ENCODE data around the gene GAL3ST2. TPM values are rescaled to one million over a fixed set of nuclear protein-coding genes. Genes with fewer than 3 reads are reported as not detected.
"Not testable (repeated sequence)": the region's sequence is repeated elsewhere in the genome, so short reads cannot be mapped to it uniquely, and the experiment has no call there.

GAL3ST2 gene
- total RNA-seq, 2 donors from 2014 or later = not detected

DNA sequence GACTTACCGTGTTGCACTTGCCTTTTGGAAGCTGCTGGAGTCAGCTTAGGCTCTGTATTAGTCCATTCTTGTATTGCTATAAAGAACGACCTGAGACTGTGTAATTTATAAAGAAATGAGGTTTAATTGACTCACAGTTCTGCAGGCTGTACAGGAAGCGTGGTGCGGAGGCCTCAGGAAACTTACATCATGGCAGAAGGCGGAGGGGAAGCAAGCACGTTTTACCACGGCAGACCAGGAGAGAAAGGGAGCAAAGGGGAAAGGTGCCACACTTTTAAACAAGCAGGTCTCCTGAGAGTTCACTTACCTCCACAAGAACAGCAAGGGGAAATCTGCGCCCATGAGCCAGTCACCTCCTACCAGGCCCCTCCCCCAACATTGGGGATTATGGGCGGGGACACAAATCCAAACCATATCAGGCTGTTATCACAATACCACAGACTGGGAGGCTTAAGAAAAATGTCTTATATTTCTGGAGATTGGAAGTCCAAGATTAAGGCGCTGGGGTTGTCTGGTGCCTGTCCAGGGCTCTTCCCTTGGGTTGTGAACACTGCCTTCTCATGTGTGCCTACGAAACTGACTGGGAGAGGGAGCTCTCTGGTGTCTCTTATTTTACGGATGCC is 45.8 kb upstream of the GAL3ST2 start:
- WGBS, 2 donors = 79 to 88% methylated on average over 12 of the region's 12 CpGs
- Histone ChIP-seq H3K36me3 (replicated peaks in 1 of 2; ENCODE audit: insufficient read depth in 1 of 2, low read depth in 2 of 2) (no peaks in the 10 kb centered on the region), H3K9me3 (no peaks in the 10 kb centered on the region), H3K4me3 (no peak overlapping the region), H3K27me3 (no peaks in the 10 kb centered on the region), H3K27ac (no peak overlapping the region), H3K4me1 (peaks cover 11% of the 10 kb centered on the region)
- intact Hi-C loops (cut with DNase I) = no loop called here
- no peak for ATAC-seq
- no peak for DNase-seq
- no peak for TF ChIP-seq POLR2A (IDR thresholded peaks at IDR 0.05)

DNA sequence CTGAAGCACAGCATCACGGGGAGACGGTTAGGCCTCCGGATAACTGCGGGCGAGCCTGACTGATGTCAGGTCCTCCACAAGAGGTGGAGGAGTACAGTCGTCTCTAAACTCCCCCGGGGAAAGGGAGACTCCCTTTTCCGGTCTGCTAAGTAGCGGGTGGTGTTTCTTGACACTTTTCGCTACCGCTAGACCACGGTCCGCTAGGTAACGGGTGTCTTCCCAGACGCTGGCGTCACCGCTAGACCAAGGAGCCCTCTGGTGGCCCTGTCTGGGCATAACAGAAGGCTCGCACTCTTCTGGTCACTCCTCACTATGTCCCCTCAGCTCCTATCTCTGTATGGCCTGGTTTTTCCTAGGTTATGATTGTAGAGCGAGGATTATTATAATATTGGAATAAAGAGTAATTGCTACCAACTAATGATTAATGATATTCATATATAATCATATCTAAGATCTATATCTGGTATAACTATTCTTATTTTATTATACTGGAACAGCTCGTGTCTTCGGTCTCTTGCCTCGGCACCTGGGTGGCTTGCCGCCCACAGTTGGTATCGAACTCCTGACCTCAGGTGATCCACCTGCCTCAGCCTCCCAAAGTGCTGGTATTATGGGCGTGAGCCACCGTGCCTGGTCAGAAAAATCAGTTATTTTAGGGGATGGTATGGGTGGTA is 44.0 kb upstream of the GAL3ST2 start:
- H3K9me3 ChIP-seq; H3K4me3 ChIP-seq; H3K27me3 ChIP-seq; H3K36me3 ChIP-seq (replicated peaks in 1 of 2; ENCODE audit: insufficient read depth in 1 of 2, low read depth in 2 of 2); intact Hi-C loops (cut with DNase I); ATAC-seq; H3K27ac ChIP-seq: not testable (repeated sequence)
- peak; percentile 65 to 77 (median 66) for DNase-seq
- peaks cover 15% of the 10 kb centered on the region for H3K4me1 ChIP-seq
- WGBS, 2 donors = 43 to 78% methylated on average over 8 to 26 of the region's 26 CpGs
- TF ChIP-seq, protein P1, sequence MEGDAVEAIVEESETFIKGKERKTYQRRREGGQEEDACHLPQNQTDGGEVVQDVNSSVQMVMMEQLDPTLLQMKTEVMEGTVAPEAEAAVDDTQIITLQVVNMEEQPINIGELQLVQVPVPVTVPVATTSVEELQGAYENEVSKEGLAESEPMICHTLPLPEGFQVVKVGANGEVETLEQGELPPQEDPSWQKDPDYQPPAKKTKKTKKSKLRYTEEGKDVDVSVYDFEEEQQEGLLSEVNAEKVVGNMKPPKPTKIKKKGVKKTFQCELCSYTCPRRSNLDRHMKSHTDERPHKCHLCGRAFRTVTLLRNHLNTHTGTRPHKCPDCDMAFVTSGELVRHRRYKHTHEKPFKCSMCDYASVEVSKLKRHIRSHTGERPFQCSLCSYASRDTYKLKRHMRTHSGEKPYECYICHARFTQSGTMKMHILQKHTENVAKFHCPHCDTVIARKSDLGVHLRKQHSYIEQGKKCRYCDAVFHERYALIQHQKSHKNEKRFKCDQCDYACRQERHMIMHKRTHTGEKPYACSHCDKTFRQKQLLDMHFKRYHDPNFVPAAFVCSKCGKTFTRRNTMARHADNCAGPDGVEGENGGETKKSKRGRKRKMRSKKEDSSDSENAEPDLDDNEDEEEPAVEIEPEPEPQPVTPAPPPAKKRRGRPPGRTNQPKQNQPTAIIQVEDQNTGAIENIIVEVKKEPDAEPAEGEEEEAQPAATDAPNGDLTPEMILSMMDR (IDR thresholded peaks at IDR 0.05) = peak in 6 of 7 experiments; percentile 41 to 60 (median 55)

DNA sequence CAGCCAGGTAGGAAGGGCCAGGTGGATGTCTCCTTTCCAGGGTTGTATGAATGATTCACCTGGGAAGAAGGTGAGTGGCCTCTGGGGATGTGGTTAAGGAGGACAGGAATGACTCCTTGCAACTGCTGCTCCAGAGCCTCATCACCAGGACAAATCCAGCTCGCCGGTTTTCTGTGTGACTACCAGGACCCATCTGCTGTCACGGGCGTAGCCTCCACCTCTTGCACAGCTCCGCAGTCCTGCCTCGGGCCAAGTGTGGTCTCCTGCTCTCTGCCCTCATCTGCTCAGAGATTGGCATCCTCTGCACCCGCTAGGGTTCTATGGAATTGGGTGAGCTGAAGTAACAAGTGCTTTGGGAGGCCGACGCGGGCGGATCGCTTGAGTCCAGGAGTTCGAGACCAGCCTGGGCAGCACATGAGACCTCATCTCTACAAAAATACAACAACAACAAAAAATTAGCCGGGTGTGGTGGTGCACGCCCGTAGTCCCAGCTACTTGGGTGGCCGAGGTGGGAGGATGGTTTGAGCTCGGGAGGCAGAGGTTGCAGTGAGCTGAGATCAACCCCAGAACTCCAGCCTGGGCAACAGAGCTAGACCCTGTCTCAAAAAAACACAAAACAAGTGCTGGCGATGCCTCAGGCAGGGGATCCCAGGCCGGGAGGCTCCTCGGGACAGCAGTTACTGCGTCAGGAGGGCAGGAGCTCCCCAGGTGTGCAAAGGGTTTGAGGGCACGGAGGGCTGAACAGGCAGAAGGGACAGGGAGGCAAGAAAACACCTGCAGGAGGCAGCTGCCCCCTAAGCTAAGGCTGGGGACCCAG is 43.0 kb upstream of the GAL3ST2 start:
- TF ChIP-seq, protein P1 (IDR thresholded peaks at IDR 0.05) = no peak
- no peak for TF ChIP-seq POLR2A (IDR thresholded peaks at IDR 0.05)
- ATAC-seq (no peak), DNase-seq (no peak)
- H3K4me3 ChIP-seq = peak overlapping the region in 1 of 2 donors; percentile 25
- no peaks in the 10 kb centered on the region for H3K36me3 ChIP-seq (replicated peaks in 1 of 2; ENCODE audit: insufficient read depth in 1 of 2, low read depth in 2 of 2)
- peaks cover 15% of the 10 kb centered on the region for H3K4me1 ChIP-seq
- H3K27ac ChIP-seq = peak overlapping the region in 3 of 4 donors; percentile 36 to 92 (median 90)
- no peaks in the 10 kb centered on the region for H3K9me3 ChIP-seq
- intact Hi-C loops (cut with DNase I) = no loop called here
- 73 to 78% methylated on average over 23 of the region's 23 CpGs for WGBS, 2 donors
- no peaks in the 10 kb centered on the region for H3K27me3 ChIP-seq

DNA sequence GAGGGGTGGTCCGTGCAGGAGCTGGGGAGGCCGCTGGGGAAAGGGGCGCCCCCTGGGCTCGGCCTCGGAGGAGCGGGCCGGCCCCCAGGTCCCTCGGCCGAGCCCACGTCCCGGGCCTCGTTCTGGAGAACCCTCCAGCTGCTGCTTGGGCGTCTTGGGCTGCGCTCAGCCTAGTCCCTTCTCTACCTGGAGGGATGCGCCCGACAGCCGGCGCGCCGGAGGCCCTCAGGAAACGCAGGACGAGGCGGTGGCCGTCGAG is 42.5 kb upstream of the GAL3ST2 start:
- WGBS, 2 donors = 0 to 2% methylated on average over 1 to 25 of the region's 25 CpGs
- H3K4me3 ChIP-seq = peak overlapping the region in 1 of 2 donors; percentile 25
- peak overlapping the region in 3 of 4 donors; percentile 36 to 92 (median 90) for H3K27ac ChIP-seq
- H3K27me3 ChIP-seq = no peaks in the 10 kb centered on the region
- TF ChIP-seq, protein P1 (IDR thresholded peaks at IDR 0.05) = no peak
- peak in 2 of 3 donors; percentile 16 to 40 for TF ChIP-seq POLR2A (IDR thresholded peaks at IDR 0.05)
- ATAC-seq (no peak), DNase-seq (no peak)
- intact Hi-C loops (cut with DNase I) = no loop called here
- no peaks in the 10 kb centered on the region for H3K9me3 ChIP-seq
- peaks cover 15% of the 10 kb centered on the region for H3K4me1 ChIP-seq
- H3K36me3 ChIP-seq (replicated peaks in 1 of 2; ENCODE audit: insufficient read depth in 1 of 2, low read depth in 2 of 2) = no peaks in the 10 kb centered on the region

Data from body of pancreas (tissue), 4 donors.